K562 (cell line): ENCODE data around the gene PRDM15. TPM values are rescaled to one million over a fixed set of nuclear protein-coding genes. Genes with fewer than 3 reads are reported as not detected.

Experiments
- CHD1 ChIP-seq: fragments of 200-600 bp; sonication (generic); IDR thresholded peaks from one replicate; pipeline ENCODE4 v1.6.1; 2012; ENCODE audit warnings: mild to moderate bottlenecking, moderate library complexity, low read length, inconsistent platforms
- EP300 ChIP-seq: IDR thresholded peaks from 2 replicates; pipeline ENCODE4 v1.6.1; 2012; ENCODE audit warnings: low read length, improper control_type of control experiment
- FOXJ2 ChIP-seq: fragments of 200-800 bp; sonication (Bioruptor generic); IDR thresholded peaks from 2 replicates; pipeline ENCODE4 v1.6.1; 2016; ENCODE audit warnings: missing genetic modification characterization, missing compliant biosample characterization
- PTTG1 ChIP-seq: fragments of 450-650 bp; IDR thresholded peaks from 2 replicates; pipeline ENCODE4 v1.6.1; 2016; ENCODE audit warnings: low read depth, mild to moderate bottlenecking, missing genetic modification characterization, missing compliant biosample characterization
- RBM25 ChIP-seq: fragments of 200-400 bp; formaldehyde crosslinking; IDR thresholded peaks from 2 replicates; pipeline ENCODE4 v1.6.1; 2018; ENCODE audit warnings: low read length, low read depth, moderate library complexity; ENCODE audit not compliant: severe bottlenecking
- SAFB2 ChIP-seq: fragments of 200-400 bp; formaldehyde crosslinking; IDR thresholded peaks from 2 replicates; pipeline ENCODE4 v1.6.1; 2018; ENCODE audit warnings: borderline replicate concordance, low read length, low read depth, moderate library complexity; ENCODE audit not compliant: severe bottlenecking
- SIN3A ChIP-seq, 2 experiments: fragments of 150-350 bp in 1 of 2; IDR thresholded peaks; 2 replicates each; pipeline ENCODE4 v1.6.1; 2011 to 2016; ENCODE audit warnings: borderline replicate concordance in 2 of 2, low read depth in 2 of 2, low read length in 2 of 2, mild to moderate bottlenecking in 2 of 2, moderate library complexity in 2 of 2; ENCODE audit not compliant: control insufficient read depth in 1 of 2
- polyA plus RNA-seq, 8 experiments: library from polyadenylated mRNA; depleted of rRNA in 4 of 8; stranded (reverse) in 5 of 8; unstranded in 3 of 8; fragments of >200 nt; fragmentation: Nextera tagmentation in 2 of 8; fragmentation: Illumina TruSeq in 1 of 8; extraction: Ambion mirVana in 2 of 8; extraction: Trizol in 1 of 8; gene quantifications; 2 replicates each; pipeline versions ENCODE4 v1.2.1 to v1.2.3, GENCODE V29; 2011 to 2014; ENCODE audit warnings: inconsistent platforms in 1 of 8, missing spikeins in 1 of 8
- total RNA-seq, 7 experiments: library from RNA; depleted of rRNA in 6 of 7; stranded (reverse); fragments of >200 nt in 6 of 7; fragmentation: Illumina TruSeq in 2 of 7; extraction: Trizol in 2 of 7; gene quantifications; 2 replicates each; pipeline versions ENCODE4 v1.2.1 to v1.2.3, GENCODE V29; 2011 to 2021; ENCODE audit warnings: low replicate concordance in 1 of 7
- TF ChIP-seq, protein P1 (sequence below): IDR thresholded peaks from 2 replicates; pipeline ENCODE4 v1.6.1; 2011; ENCODE audit not compliant: insufficient read length; ENCODE audit errors: extremely low read depth
- TF ChIP-seq, protein P2 (sequence below): fragments of 450-650 bp; IDR thresholded peaks from 2 replicates; pipeline ENCODE4 v1.6.1; 2017; ENCODE audit warnings: antibody characterized with exemption, mild to moderate bottlenecking
- TF ChIP-seq, protein P3 (sequence below), 3 experiments: fragments of 200-800 bp in 1 of 3; sonication (Bioruptor generic) in 1 of 3; sonication (generic) in 1 of 3; formaldehyde crosslinking in 1 of 3; IDR thresholded peaks; 2 replicates each; pipeline versions ENCODE4 v1.6.1 to v1.8.0; 2016 to 2022; ENCODE audit warnings: mild to moderate bottlenecking in 2 of 3, missing compliant biosample characterization in 2 of 3, missing genetic modification characterization in 2 of 3, missing genetic modification reagents in 1 of 3
- TF ChIP-seq, protein P4 (sequence below): sonication (generic); formaldehyde crosslinking; IDR thresholded peaks from 2 replicates; pipeline ENCODE4 v1.8.0; 2022; ENCODE audit warnings: mild to moderate bottlenecking, missing genetic modification reagents
- TF ChIP-seq, protein P5 (sequence below): fragments of 450-650 bp; formaldehyde crosslinking; IDR thresholded peaks from 2 replicates; pipeline ENCODE4 v1.4.0; 2022; ENCODE audit warnings: mild to moderate bottlenecking, moderate library complexity

Gene PRDM15
- total and polyA plus RNA-seq, 9 of the 15 experiments (the other 6 are each of a cell fraction or from before 2014, with no cell fraction given) = 0.93 to 9.2 (median 6.2) TPM

DNA sequence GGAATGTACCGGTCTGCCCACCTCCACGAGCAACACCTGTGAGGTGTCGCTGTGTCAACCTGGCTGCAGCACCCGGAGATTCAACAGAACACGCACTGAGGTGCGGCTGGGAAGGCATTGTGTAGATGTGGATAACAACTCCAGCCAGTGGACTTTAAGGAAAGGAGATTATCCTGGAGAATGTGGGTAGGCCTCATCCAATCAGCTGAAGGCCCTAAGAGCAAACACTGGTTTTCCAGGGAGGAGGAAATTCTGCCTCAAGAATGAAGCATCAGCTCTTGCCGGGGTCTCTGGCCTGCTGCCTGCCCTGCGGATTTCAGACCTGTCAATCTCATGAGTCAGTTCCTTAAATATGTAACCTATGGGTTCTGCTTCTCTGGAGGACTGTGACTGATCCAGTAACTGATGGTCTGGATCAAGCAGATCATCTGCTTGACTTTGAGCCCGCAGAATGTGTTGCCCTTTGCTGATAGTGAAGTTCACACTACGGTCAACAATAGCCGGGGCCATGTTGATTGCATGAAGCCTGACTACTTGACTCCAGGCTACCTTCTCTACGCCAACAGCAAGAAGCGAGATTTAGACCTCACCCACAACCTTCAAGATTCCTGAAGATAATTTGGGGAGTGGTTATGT is 15.9 kb upstream of the PRDM15 start (continued):
- TF ChIP-seq, protein P1, sequence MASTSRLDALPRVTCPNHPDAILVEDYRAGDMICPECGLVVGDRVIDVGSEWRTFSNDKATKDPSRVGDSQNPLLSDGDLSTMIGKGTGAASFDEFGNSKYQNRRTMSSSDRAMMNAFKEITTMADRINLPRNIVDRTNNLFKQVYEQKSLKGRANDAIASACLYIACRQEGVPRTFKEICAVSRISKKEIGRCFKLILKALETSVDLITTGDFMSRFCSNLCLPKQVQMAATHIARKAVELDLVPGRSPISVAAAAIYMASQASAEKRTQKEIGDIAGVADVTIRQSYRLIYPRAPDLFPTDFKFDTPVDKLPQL = no peak
- TF ChIP-seq SIN3A (IDR thresholded peaks at IDR 0.05; ENCODE audit: borderline replicate concordance in 2 of 2, control insufficient read depth in 1 of 2, low read depth in 2 of 2, low read length in 2 of 2) = no peak
- no peak for TF ChIP-seq RBM25
- TF ChIP-seq, protein P2, sequence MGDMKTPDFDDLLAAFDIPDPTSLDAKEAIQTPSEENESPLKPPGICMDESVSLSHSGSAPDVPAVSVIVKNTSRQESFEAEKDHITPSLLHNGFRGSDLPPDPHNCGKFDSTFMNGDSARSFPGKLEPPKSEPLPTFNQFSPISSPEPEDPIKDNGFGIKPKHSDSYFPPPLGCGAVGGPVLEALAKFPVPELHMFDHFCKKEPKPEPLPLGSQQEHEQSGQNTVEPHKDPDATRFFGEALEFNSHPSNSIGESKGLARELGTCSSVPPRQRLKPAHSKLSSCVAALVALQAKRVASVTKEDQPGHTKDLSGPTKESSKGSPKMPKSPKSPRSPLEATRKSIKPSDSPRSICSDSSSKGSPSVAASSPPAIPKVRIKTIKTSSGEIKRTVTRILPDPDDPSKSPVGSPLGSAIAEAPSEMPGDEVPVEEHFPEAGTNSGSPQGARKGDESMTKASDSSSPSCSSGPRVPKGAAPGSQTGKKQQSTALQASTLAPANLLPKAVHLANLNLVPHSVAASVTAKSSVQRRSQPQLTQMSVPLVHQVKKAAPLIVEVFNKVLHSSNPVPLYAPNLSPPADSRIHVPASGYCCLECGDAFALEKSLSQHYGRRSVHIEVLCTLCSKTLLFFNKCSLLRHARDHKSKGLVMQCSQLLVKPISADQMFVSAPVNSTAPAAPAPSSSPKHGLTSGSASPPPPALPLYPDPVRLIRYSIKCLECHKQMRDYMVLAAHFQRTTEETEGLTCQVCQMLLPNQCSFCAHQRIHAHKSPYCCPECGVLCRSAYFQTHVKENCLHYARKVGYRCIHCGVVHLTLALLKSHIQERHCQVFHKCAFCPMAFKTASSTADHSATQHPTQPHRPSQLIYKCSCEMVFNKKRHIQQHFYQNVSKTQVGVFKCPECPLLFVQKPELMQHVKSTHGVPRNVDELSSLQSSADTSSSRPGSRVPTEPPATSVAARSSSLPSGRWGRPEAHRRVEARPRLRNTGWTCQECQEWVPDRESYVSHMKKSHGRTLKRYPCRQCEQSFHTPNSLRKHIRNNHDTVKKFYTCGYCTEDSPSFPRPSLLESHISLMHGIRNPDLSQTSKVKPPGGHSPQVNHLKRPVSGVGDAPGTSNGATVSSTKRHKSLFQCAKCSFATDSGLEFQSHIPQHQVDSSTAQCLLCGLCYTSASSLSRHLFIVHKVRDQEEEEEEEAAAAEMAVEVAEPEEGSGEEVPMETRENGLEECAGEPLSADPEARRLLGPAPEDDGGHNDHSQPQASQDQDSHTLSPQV = no peak
- TF ChIP-seq EP300 = peak; percentile 85
- TF ChIP-seq PTTG1 (tag) = no peak
- TF ChIP-seq, protein P3, sequence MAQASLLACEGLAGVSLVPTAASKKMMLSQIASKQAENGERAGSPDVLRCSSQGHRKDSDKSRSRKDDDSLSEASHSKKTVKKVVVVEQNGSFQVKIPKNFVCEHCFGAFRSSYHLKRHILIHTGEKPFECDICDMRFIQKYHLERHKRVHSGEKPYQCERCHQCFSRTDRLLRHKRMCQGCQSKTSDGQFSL (CRISPR knock-in tag; IDR thresholded peaks at IDR 0.05) = no peak
- TF ChIP-seq, protein P3 (tag; IDR thresholded peaks at IDR 0.05) = no peak
- TF ChIP-seq, protein P4, sequence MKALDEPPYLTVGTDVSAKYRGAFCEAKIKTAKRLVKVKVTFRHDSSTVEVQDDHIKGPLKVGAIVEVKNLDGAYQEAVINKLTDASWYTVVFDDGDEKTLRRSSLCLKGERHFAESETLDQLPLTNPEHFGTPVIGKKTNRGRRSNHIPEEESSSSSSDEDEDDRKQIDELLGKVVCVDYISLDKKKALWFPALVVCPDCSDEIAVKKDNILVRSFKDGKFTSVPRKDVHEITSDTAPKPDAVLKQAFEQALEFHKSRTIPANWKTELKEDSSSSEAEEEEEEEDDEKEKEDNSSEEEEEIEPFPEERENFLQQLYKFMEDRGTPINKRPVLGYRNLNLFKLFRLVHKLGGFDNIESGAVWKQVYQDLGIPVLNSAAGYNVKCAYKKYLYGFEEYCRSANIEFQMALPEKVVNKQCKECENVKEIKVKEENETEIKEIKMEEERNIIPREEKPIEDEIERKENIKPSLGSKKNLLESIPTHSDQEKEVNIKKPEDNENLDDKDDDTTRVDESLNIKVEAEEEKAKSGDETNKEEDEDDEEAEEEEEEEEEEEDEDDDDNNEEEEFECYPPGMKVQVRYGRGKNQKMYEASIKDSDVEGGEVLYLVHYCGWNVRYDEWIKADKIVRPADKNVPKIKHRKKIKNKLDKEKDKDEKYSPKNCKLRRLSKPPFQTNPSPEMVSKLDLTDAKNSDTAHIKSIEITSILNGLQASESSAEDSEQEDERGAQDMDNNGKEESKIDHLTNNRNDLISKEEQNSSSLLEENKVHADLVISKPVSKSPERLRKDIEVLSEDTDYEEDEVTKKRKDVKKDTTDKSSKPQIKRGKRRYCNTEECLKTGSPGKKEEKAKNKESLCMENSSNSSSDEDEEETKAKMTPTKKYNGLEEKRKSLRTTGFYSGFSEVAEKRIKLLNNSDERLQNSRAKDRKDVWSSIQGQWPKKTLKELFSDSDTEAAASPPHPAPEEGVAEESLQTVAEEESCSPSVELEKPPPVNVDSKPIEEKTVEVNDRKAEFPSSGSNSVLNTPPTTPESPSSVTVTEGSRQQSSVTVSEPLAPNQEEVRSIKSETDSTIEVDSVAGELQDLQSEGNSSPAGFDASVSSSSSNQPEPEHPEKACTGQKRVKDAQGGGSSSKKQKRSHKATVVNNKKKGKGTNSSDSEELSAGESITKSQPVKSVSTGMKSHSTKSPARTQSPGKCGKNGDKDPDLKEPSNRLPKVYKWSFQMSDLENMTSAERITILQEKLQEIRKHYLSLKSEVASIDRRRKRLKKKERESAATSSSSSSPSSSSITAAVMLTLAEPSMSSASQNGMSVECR (CRISPR knock-in tag) = no peak
- TF ChIP-seq CHD1 = no peak
- no peak for TF ChIP-seq FOXJ2
- TF ChIP-seq SAFB2 = no peak
- TF ChIP-seq, protein P5, sequence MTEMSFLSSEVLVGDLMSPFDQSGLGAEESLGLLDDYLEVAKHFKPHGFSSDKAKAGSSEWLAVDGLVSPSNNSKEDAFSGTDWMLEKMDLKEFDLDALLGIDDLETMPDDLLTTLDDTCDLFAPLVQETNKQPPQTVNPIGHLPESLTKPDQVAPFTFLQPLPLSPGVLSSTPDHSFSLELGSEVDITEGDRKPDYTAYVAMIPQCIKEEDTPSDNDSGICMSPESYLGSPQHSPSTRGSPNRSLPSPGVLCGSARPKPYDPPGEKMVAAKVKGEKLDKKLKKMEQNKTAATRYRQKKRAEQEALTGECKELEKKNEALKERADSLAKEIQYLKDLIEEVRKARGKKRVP (CRISPR knock-in tag) = peak; percentile 70
